Stimulated activated CD4-positive, alpha-beta T cell treated with anti-CD3 and anti-CD28 coated beads, Interleukin-12 subunit alpha, Interleukin-12 subunit beta, amount 100 ng/mL, for 48 hours (primary cell): ENCODE data around the gene CDK5RAP2.

Experiments used
- DNase-seq, 3 donors: peaks; one replicate each; pipeline ENCODE4 v3.0.0-alpha.2; 2020; ENCODE audit warnings: low read depth in 2 of 3, low spot score in 1 of 3

CDK5RAP2 gene

GRCh38 chr9:120360510-120360909 is 219.5 kb downstream of the CDK5RAP2 start:
- DNase-seq = no peak

- no peak for DNase-seq
These were observed 219.9 kb downstream of the CDK5RAP2 start for GRCh38 chr9:120360046-120360445.

GRCh38 chr9:120358877-120359276 is 221.1 kb downstream of the CDK5RAP2 start:
- no peak for DNase-seq

GRCh38 chr9:120353506-120353905 is 226.5 kb downstream of the CDK5RAP2 start:
- no peak for DNase-seq

GRCh38 chr9:120351106-120351505 is 228.9 kb downstream of the CDK5RAP2 start:
- DNase-seq = no peak

- no peak for DNase-seq
These were observed 229.4 kb downstream of the CDK5RAP2 start for GRCh38 chr9:120350596-120350995.

- DNase-seq = no peak
These were observed 231.0 kb downstream of the CDK5RAP2 start for GRCh38 chr9:120348951-120349429.

GRCh38 chr9:120345379-120345778 is 234.6 kb downstream of the CDK5RAP2 start:
- no peak for DNase-seq

GRCh38 chr9:120344230-120344629 is 235.7 kb downstream of the CDK5RAP2 start:
- DNase-seq = no peak

- DNase-seq = no peak
These were observed 236.6 kb downstream of the CDK5RAP2 start for GRCh38 chr9:120343416-120343815.
